ENCODE measurements around the gene VNN1.
"Not testable (repeated sequence)": the region's sequence is repeated elsewhere in the genome, so short reads cannot be mapped to it uniquely, and the experiment has no call there.

The VNN1 gene

DNA sequence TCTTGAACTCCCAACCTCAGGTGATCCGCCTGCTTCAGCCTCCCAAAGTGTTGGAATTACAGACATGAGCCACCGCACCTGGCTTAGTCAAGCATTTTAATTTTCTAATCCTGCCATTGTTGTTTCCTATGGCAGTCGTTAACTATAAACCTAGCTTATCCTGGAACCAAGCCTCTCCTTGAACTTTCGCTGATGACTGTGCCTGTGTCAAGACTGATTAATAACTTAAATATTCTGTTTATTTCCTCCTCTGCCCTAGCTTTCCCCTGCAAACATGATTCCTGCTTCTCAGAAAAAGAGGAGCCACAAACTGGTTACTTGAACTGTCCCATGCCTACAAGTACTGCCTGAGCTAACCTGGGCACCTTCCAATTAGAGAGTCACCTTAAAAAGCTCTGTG, 1.5 kb downstream of the VNN1 start:
- TF ChIP-seq ZFX (IDR thresholded peaks at IDR 0.05; ENCODE audit: borderline replicate concordance): no peak
- H3K27ac ChIP-seq: no peak overlapping the region

DNA sequence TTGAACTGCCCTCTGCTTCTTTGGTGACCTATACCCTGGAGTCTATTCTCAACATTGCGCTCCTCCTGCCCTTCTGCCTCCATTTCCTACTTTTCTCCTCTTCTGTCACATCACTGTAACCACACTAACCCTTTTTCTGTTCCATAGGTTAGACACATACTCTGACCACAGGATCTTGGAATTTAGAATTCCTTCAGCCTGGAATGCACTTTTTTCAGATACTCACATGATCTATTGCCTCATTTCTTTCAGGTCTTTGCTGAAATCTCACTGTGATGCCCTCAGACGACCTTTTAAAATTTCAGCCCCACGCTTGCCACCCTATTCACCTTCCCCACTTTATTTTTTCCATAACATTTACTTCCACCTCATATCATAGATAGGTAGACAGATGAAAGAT, 5.1 kb downstream of the VNN1 start:
- no peak overlapping the region for H3K27ac ChIP-seq
- TF ChIP-seq ZFX (IDR thresholded peaks at IDR 0.05; ENCODE audit: borderline replicate concordance) (no peak), CTCF (IDR thresholded peaks at IDR 0.05) (no peak)

DNA sequence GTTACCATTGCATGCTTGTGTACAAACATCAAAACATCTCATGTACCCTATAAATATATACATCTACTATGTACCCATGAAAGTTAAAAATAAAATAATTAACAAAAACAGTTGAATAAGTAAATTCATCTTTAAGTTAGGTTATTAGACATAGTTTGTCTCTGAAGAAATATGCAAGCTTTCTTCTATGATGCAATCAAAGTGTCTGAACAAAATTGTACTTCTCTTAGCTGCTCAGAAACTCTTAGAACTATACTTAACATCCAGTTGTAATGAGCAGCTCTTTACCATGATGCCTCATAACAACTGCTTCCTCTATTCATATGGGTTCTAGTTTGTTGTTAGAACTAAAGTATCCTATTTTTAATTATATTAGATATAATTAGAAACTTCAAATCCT, 5.9 kb downstream of the VNN1 start:
- no peak overlapping the region for H3K27ac ChIP-seq
- TF ChIP-seq ZFX (IDR thresholded peaks at IDR 0.05; ENCODE audit: borderline replicate concordance) (no peak), CTCF (IDR thresholded peaks at IDR 0.05) (no peak)

DNA sequence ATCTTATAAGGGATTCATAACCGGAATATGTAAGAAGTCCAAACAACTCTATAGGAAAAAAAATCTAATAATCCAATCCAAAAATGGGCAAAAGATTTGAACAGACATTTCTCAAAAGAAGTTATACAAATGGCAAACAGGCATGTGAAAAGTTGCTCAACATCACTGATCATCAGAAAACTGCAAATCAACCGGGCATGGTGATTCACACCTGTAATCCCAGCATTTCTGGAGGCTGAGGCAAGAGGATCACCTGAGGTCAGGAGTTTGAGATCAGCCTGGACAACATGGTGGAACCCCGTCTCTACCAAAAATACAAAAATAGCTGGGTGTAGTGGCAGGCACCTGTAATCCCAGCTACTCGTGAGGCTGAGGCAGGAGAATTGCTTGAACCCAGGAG, 7.1 kb downstream of the VNN1 start:
- not testable (repeated sequence) for H3K27ac ChIP-seq

GRCh38 chr6:132703936-132704335, 9.9 kb downstream of the VNN1 start:
- TF ChIP-seq CTCF (IDR thresholded peaks at IDR 0.05): no peak
- no peak for TF ChIP-seq ZFX (IDR thresholded peaks at IDR 0.05; ENCODE audit: borderline replicate concordance)
- no peak overlapping the region for H3K27ac ChIP-seq

DNA sequence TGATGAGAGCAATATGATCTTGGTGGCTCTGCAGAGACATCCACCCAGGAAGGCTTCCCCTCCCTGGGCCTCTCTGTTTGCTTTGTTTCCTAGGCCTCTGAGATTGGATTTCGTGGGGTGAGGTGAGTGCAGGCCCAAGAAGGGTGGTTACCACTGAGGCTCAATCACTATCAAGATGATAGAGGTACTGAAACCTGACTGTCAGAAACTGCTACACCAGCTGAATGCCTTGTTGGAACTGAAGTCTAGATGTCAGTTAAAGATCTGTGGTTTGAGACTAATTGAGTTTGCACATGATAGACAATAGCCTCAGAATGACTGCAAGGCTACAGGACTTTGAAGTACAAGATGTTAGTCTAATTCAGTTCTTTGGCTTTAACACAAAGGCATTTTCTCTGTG, 15.2 kb downstream of the VNN1 start:
- no peak overlapping the region for H3K27ac ChIP-seq
- TF ChIP-seq ZFX (IDR thresholded peaks at IDR 0.05; ENCODE audit: borderline replicate concordance) (no peak), CTCF (IDR thresholded peaks at IDR 0.05) (no peak)

GRCh38 chr6:132695773-132696172, 18.1 kb downstream of the VNN1 start:
- no peak for TF ChIP-seq ZFX (IDR thresholded peaks at IDR 0.05; ENCODE audit: borderline replicate concordance)
- no peak for TF ChIP-seq CTCF (IDR thresholded peaks at IDR 0.05)
- no peak overlapping the region for H3K27ac ChIP-seq

GRCh38 chr6:132693478-132693877, 20.4 kb downstream of the VNN1 start:
- H3K27ac ChIP-seq: peak overlapping the region; percentile 77
- TF ChIP-seq CTCF (IDR thresholded peaks at IDR 0.05): no peak
- TF ChIP-seq ZFX (IDR thresholded peaks at IDR 0.05; ENCODE audit: borderline replicate concordance): no peak

Data from 22Rv1 (cell line).